Testis (tissue), 3 donors: ENCODE measurements around the gene IGFALS. TPM values are rescaled to one million over a fixed set of nuclear protein-coding genes. Genes with fewer than 3 reads are reported as not detected.

Source experiments
- DNase-seq: peaks from one replicate; pipeline ENCODE4 v3.0.0-alpha.2; 2019
- H3K27ac ChIP-seq, 2 donors: fragments of 200-600 bp; sonication (generic); one replicate each; pipeline ENCODE4 v1.5.1; 2019
- H3K27me3 ChIP-seq: fragments of 200-600 bp; sonication (generic); one replicate; pipeline ENCODE4 v1.5.1; 2019
- H3K36me3 ChIP-seq: fragments of 200-600 bp; sonication (generic); one replicate; pipeline ENCODE4 v1.5.1; 2017; ENCODE audit warnings: low read depth; ENCODE audit errors: missing control alignments
- H3K4me1 ChIP-seq: fragments of 200-600 bp; sonication (generic); one replicate; pipeline ENCODE4 v1.5.1; 2019
- H3K4me3 ChIP-seq, 2 donors: fragments of 200-600 bp; sonication (generic); one replicate each; pipeline ENCODE4 v1.5.1; 2017 to 2019
- H3K9me3 ChIP-seq: fragments of 200-600 bp; sonication (generic); one replicate; pipeline ENCODE4 v1.5.1; 2017
- CTCF ChIP-seq, 3 experiments: fragments of 450-650 bp in 2 of 3; fragments of 200-600 bp in 1 of 3; sonication (generic) in 1 of 3; IDR thresholded peaks; one replicate each; pipeline ENCODE4 v1.5.1; 2016 to 2019; ENCODE audit warnings: antibody characterized with exemption in 3 of 3, mild to moderate bottlenecking in 2 of 3, moderate library complexity in 1 of 3
- POLR2A ChIP-seq: fragments of 450-650 bp; IDR thresholded peaks from one replicate; pipeline ENCODE4 v1.6.1; 2017; ENCODE audit warnings: antibody characterized with exemption, mild to moderate bottlenecking, moderate library complexity
- WGBS, 2 donors: methylation state at CpG; one replicate each; pipeline ENCODE4 v1.1.5; 2018; 5-methylcytosine and 5-hydroxymethylcytosine counted together
- intact Hi-C: fragments of 100-400 bp; cut with DNase I; formaldehyde crosslinking; loops from one replicate; pipeline ENCODE4 v1.15.1; 2023; ENCODE audit warnings: low total_unique reads
- polyA plus RNA-seq: library from polyadenylated mRNA; stranded (reverse); fragments of 350-450 nt; fragmentation: Illumina TruSeq; extraction: RNeasy Lipid Tissue Mini Kit (QIAGEN cat#74804); gene quantifications from one replicate; pipeline ENCODE4 v1.2.3, GENCODE V29; 2014; ENCODE audit warnings: low read depth, low replicate concordance; ENCODE audit not compliant: insufficient read depth
- total RNA-seq, 2 donors: library from RNA; depleted of rRNA; stranded (reverse); fragments of >200 nt; gene quantifications; one replicate each; pipeline ENCODE4 v1.2.3, GENCODE V29; 2016

IGFALS gene
- total and polyA plus RNA-seq, 3 donors from 2014 or later, result 0.38 to 6.7 (median 3.2) TPM

GRCh38 chr16:1794908-1795666 lies 1.6 kb upstream of the IGFALS start:
- intact Hi-C loops, result no loop called here

GRCh38 chr16:1794221-1794871 lies 841 bp upstream of the IGFALS start:
- no peak for DNase-seq
- no peaks in the 10 kb centered on the region for H3K36me3 ChIP-seq
- H3K4me1 ChIP-seq, result no peaks in the 10 kb centered on the region
- WGBS, 2 donors, result 55 to 69% methylated on average over 9 to 18 of the region's 18 CpGs
- TF ChIP-seq CTCF (IDR thresholded peaks at IDR 0.05), result no peak
- TF ChIP-seq POLR2A, result no peak
- intact Hi-C loops, result no loop called here
- no peaks in the 10 kb centered on the region for H3K9me3 ChIP-seq
- H3K4me3 ChIP-seq, result no peak overlapping the region
- H3K27me3 ChIP-seq, result no peaks in the 10 kb centered on the region
- H3K27ac ChIP-seq, result no peak overlapping the region

More at GRCh38 chr16:1794908-1795666, 1.6 kb upstream of the IGFALS start:
- DNase-seq, result no peak
- WGBS, 2 donors, result 83 to 85% methylated on average over 31 to 32 of the region's 32 CpGs
- no peaks in the 10 kb centered on the region for H3K9me3 ChIP-seq
- H3K4me1 ChIP-seq, result no peaks in the 10 kb centered on the region
- no peaks in the 10 kb centered on the region for H3K36me3 ChIP-seq
- H3K27me3 ChIP-seq, result no peaks in the 10 kb centered on the region
- H3K4me3 ChIP-seq, result no peak overlapping the region
- TF ChIP-seq POLR2A, result no peak
- no peak for TF ChIP-seq CTCF (IDR thresholded peaks at IDR 0.05)
- H3K27ac ChIP-seq, result no peak overlapping the region

GRCh38 chr16:1792836-1793577 lies 498 bp downstream of the IGFALS start:
- WGBS, 2 donors, result 87 to 91% methylated on average over 3 to 32 of the region's 33 CpGs
- Histone ChIP-seq H3K27me3 (no peaks in the 10 kb centered on the region), H3K4me3 (no peak overlapping the region), H3K27ac (no peak overlapping the region), H3K9me3 (no peaks in the 10 kb centered on the region), H3K36me3 (no peaks in the 10 kb centered on the region), H3K4me1 (no peaks in the 10 kb centered on the region)
- intact Hi-C loops, result no loop called here
- TF ChIP-seq CTCF (IDR thresholded peaks at IDR 0.05) (no peak), POLR2A (no peak)
- no peak for DNase-seq

GRCh38 chr16:1791943-1792812 lies 1.3 kb downstream of the IGFALS start:
- WGBS, 2 donors, result 87 to 90% methylated on average over 4 to 58 of the region's 59 CpGs

More at GRCh38 chr16:1791943-1792812, 1.3 kb downstream of the IGFALS start:
- intact Hi-C loops, result no loop called here
- Histone ChIP-seq H3K9me3 (no peaks in the 10 kb centered on the region), H3K27ac (no peak overlapping the region), H3K36me3 (no peaks in the 10 kb centered on the region), H3K4me1 (no peaks in the 10 kb centered on the region), H3K27me3 (no peaks in the 10 kb centered on the region), H3K4me3 (no peak overlapping the region)
- no peak for TF ChIP-seq POLR2A
- no peak for TF ChIP-seq CTCF (IDR thresholded peaks at IDR 0.05)
- DNase-seq, result no peak
